Renal pelvis (tissue), 4 donors: ENCODE measurements around the gene BEND6. TPM values are rescaled to one million over a fixed set of nuclear protein-coding genes. Genes with fewer than 3 reads are reported as not detected.
"Not testable (repeated sequence)": the region's sequence is repeated elsewhere in the genome, so short reads cannot be mapped to it uniquely, and the experiment has no call there.

Experiments
- DNase-seq: peaks from one replicate; pipeline ENCODE4 v3.0.0-alpha.2; 2013
- polyA plus RNA-seq, 3 donors: library from polyadenylated mRNA; unstranded; fragments of 120-200 nt; gene quantifications; one replicate each; pipeline ENCODE4 v1.2.1, GENCODE V29; 2013; ENCODE audit not compliant: insufficient read length in 3 of 3

BEND6 gene
- polyA plus RNA-seq, 3 donors, result 4.5 to 5.5 (median 4.9) TPM

DNA sequence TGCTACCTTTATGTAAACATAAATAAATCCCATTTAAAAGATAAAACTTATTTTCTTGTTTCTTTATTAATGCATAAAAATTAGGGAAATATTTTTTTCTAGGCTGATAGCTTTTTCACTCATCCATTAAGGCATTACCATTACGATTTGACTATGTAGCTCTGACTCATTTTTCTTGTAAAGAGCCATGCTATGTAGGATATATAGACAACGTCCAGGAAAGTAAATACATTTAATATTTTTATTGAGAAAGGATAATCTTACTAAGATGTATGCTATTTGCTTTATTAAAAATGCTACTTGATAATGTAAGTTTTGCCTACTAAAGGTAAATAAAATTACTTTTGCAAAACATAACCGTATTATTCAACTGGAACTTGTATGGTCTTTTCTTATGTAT is 72.4 kb downstream of the BEND6 start:
- no peak for DNase-seq

DNA sequence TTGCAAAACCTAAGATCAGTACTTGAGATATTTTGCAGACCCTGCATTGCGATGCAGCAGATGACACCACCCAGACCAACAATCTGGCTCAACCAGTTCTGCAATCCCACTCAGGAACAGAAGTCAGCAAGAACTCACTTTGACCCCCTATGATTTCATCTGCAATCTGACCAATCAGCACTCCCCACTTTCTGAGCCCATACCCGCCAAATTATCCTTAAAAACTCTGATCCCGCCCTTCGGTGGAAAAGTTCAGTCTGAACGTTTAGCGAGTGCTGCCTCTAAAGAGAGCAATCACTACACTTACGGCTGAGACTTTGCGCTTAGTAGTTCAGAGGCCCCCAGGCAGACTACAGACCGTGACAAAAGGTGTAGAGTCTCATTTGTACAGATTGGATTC is 74.3 kb downstream of the BEND6 start:
- DNase-seq, result peak; percentile 19

DNA sequence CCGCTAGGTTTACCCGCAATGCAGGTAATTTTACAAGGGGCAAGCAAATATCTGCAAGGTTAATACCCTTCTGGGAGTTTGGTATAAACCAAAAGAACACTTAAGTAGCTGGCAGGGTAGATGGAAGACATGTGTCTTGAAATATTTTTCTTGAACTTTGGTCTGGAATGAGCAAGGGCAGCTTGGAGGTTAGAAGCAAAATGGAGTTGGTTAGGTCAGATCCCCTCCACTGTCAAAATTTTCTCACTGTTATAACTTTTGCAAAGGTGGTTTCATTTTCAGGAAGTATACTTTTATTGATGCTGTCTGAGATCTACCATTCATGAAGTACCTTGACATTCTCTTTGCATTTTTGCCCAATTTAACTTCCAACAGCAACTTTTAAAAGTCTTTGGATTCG is 78.3 kb downstream of the BEND6 start:
- no peak for DNase-seq

DNA sequence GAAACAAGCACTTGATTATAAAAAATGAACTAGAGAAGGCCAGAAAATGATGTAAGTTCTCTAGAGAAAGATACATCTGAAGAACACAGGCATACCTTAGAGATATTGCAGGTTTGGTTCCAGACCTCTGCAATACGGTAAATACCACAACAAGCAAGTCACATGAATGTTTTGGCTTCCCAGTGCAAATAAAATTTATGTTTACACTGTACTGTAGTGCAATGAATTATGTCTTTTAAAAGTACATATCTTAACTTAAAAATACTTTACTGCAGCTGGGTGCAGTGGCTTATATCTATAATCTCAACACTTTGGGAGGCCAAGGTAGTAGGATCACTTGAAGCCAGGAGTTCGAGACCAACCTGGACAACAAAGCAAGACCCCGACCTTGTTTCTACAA is 80.6 kb downstream of the BEND6 start:
- DNase-seq, result no peak

DNA sequence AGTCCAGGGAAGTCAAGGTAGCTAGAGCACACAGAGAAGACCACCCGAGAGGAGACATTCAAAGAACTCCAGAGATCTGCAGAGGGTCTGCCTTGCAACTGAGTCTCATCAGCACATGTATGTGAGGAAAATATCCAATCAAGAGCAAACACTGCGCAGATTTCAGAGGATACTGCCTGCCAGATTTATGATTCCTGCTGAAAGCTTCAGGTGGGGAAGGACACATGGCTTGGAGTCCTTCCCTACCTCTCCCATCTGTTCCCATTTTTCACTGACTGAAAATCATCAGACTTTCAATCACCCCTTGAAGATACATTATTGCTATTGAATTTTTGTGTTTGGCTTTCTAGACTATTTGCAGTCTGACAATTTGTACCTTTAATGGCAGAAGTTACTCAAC is 84.0 kb downstream of the BEND6 start:
- no peak for DNase-seq

DNA sequence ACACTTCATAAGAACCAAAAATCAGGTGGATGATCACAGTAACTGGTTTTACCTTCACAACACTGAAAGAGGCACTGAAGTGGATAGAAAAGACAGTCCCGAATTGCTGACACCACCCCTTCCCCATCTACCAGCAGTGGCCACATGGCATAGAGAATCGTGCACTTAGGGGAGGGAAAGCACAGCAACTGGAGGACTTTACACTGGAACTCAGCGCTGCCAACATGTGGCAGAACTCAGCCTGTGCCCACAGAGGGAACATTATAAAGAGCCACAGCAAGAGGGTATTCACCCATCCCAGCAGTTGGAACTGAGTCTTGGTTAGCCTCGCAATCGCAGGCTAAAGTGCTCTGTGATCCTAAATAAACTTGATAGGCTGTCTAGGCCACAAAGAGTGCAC is 85.1 kb downstream of the BEND6 start:
- DNase-seq, result no peak

DNA sequence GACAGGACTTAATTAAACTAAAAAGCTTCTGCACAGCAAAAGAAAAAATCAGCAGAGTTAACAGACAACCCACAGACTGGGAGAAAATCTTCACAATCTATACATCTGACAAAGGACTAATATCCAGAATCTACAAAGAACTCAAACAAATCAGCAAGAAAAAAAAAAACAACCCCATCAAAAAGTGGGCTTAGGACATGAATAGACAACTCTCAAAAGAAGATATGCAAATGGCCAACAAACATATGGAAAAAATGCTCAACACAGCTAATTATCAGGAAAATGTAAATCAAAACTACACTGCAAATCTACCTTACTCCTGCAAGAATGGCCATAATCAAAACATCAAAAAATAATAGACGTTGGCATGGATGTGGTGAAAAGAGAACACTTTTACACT is 89.2 kb downstream of the BEND6 start:
- not testable (repeated sequence) for DNase-seq

DNA sequence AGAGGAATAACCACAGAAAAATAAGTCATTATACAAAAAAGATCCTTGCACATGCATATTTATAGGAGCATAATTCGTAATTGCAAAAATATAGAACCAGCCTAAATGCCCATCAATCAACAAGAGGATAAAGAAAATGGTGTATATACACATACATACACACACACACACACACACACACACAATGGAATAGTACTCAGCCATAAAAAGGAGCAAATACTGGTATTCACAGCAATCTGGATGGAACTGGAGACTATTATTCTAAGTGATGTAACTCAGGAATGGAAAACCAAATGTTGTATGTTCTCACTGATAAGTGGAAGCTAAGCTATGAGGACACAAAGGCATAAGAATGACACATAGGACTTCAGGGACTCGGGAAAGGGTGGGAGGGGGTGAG is 89.7 kb downstream of the BEND6 start:
- DNase-seq, result no peak

DNA sequence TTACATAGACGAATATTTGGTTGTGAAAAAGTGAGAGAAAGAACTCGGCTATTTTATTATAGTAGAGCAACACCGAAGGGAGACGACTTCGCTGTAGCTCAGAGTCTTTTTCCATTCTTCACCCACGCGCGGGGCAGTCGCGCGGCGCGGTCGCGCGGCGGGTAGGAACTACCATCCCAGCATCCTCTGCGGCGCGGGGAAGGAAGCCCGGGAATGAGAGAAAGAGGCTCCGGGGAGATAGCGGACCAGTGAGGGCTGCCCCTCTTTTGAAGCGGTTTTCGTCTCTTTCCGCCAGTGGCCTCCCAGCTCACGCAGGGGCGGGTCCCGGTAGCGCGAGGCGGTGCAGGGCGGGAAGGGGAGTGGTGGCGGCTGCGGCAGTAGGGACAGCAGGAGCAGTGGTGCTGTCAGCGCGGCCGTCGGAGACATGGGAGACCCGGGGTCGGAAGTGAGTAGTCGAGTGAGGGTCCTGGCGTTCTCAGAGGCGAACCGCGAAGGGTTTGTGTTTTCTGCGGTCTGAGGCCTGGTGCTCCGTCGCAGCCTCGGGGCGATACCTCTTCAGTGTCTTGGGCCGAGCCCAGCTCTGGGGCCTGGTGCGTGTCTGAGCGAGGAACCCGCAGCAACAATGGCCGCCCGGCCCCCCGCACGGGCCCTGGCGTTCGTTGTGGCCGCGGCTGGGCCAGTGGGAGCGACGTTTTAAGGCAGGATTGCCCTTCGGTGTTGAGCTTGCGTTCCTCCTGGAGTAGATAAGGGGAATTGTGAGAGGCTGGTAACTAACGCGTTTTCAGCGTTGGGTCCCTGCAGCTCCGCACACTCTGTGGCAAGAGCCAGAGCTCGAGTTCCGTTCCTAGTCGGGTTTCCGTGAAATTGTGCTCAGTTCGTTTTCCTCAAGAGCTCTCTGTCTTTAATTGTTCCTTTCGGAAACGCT is 91.7 kb downstream of the BEND6 start, which contains the start of gene KIAA1586:
Gene KIAA1586 (plus strand): TSS at position 362 of the 925 bp plus-strand sequence. CDS start 63 bp downstream, at position 425.
- peak; percentile 89 for DNase-seq

DNA sequence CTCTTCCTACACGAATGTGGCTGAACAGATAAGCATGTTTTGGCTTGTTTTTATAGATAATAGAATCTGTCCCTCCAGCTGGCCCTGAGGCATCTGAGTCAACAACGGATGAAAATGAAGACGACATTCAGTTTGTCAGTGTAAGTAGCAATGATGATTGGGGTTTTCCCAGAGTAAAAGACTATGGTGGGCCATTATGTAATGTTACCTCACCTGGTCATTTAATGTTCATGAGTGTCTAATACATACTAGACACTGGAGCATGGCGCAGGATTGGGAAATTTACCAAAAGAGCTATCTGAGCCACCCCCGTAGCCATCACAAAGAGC is 92.3 kb downstream of the BEND6 start:
- DNase-seq, result not testable (repeated sequence)

DNA sequence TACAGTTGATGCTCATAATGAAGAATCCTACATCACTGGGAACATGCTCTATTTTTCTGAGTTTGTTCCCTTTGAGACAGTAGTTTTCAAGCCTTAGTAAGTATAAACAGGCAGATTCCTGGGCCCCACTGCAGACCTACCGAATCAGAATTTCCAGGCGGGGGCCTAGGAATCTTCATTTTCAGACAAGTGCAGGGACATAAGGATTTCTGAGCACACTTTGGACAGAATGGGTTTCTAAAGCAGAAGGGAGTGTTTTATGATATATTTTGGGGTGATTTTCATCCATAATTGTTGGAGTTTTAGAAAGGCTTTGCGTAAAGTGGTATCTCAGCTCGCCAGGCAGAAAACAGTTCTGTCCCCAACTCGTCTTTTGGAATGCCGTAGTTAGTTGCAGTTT is 93.0 kb downstream of the BEND6 start:
- not testable (repeated sequence) for DNase-seq

DNA sequence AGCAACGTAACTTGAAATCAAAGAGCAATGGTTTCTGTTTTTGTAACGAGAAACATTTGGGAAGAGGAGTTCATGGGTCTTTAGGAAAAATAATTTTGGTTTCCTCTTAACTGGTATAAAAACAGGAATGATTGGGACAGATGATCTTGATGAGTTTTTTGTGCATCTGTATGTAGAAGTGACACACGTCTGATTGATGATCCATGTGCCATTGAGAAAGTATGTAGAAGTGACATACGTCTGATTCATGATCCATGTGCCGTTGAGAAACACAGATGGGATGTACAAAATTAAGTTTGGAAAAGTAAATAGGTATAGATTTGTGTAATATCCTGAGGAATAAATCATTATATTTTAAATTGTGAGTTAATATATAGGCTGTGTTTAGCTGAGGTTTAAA is 93.7 kb downstream of the BEND6 start:
- no peak for DNase-seq

DNA sequence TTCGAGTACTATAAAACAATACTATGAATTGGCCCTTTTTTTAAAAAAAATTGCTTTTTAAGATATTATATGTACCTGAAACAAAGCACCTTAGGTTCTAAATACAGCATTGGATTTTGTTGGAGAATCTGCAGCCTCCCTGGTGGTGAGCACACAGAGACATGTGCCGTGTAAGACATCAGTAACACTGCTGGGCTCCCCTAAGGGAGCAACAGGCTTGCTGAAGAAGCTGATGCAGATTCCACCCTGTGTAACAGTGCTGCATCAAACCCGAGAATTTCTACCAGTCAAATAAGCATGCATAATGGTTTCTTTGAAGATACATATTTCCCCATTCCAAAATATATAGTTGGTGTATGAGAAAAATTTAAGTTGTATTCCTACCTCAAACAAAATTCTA is 108.9 kb downstream of the BEND6 start:
- no peak for DNase-seq

DNA sequence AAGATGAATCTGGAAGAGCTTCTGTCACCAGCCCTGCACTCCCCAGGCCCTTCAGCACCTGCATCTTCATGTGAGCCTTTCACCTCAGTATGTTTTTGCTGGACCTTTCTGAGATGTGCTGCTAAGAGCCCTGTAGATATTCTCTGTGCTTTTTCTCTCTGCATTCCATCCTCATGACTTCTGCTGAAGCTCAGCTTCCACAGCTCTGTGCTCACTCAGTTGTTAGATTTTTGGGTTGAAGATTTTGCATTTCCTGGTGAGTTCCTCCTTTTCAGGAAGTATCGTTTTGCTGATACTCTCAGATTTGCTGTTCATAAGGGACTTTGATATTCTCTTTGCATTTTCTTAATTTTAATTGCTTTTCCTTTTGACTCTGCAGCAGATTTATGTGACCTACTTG is 109.9 kb downstream of the BEND6 start:
- no peak for DNase-seq

DNA sequence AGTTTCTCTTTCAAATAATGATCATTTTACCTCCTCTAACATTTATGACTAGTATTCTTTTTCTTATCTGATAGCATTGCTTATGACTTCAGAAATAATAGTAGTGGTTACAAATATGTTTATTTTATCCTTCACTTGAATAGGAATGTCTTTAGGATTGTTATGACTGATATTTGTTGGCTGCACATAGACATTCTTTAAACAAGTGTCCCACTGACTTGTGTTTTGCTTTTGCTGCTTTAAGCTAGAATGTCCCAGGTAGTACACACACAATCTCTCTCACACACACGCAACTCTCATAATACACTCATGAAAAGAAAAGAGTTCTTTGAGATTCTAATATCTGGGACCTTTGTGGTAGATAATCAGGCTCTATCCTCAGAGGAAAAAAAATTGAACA is 113.2 kb downstream of the BEND6 start:
- no peak for DNase-seq

DNA sequence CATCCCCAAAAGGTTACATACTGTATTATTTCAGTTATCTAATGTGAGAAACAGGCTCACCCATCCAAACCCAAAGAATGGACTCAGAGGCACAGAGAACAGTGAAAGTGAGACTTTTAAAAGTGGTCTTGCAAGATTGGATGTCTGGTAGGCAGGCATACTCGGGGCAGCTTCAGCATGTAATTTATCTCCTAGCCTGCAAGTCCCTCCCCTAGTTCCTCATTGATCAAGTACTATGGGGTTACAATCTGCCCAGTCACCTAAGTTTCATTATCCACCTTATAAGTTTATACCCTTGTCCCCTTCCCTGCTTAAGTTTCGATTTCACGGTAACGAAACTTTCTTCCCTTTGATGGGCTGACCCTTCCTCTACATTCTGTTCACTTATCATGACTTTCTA is 114.3 kb downstream of the BEND6 start:
- DNase-seq, result no peak

DNA sequence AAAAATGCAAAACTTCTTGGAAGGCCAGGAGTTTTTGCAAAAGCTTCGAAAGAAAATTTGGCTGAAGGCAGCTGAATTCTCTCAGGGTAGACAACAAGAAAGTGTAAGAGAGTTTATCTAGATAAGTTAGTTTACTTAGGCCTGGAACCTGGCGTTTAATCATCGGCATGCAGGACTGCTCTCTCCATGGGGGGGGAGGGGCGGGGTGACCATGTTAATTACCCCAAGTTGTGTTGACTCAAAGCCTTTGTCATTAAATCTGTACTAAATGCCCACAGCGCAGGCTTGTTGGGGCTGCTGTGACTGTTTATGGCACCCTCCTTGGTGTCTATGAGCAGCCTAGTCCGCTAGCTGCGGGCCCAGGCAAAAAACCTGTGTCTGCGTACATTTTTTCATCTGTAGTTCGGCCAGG is 115.0 kb downstream of the BEND6 start:
- no peak for DNase-seq

DNA sequence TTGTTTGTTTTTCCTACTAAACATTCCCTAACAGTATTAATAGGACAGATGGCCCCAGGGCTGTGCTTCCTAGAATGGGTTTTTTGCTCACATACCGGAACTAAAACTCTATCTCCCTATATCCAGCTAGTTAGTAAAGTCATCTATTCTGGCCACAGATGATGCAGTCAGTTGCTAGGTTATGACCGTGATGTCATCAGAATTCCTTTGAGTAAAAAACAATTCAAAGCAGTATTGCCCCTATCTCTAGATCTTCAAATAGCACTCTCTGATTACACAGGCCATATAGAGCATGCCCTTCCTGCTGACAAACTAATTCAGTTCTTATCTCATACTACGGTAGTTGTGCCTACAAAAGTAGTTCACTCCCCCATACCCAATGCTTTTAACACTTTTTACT is 117.2 kb downstream of the BEND6 start:
- no peak for DNase-seq

DNA sequence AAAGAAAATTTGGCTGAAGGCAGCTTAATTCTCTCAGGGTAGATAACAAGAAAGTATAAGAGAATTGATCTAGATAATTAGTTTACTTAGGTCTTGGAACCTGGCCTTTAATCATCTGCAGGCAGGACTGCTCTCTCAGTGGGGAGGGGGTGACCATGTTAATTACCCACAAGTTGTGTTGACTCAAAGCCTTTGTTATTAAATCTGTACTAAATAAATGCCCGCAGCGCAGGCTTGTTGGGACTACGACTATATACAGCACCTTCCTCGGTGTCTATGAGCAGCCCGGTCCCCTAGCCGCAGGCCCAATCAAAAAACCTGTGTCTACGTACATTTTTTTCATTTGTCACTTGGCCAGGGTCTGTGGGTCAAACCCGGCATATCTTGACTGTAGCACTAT is 119.5 kb downstream of the BEND6 start:
- DNase-seq, result no peak

DNA sequence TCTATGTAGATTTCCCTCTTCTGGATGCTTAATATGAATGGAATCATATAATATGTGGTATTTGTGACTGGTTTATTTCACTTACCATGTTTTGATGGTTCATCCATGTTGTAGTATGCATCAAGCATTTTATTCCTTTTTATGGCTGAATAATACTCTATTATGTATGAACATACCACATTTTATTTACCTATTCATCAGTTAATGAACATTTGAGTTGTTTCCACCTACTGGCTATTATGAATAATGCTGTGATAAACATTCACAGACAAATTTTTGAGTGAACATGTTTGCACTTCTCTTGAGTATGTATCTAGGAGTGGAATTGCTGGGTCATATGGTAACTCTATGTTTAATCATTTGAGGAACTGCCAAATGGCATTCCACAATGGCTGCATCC is 120.2 kb downstream of the BEND6 start:
- DNase-seq, result no peak
